Liver (tissue), 3 donors: ENCODE results near the gene C10orf95.

Experiments
- CTCF ChIP-seq: fragments of 150-350 bp; IDR thresholded peaks from 2 replicates; pipeline ENCODE4 v1.5.1; 2017; ENCODE audit warnings: improper control_type of control experiment, low read depth, low read length; ENCODE audit not compliant: missing input control
- GABPA ChIP-seq, 2 donors: IDR thresholded peaks in 1 of 2; conservative IDR thresholded peaks in 1 of 2; 2 replicates each; pipeline ENCODE4 v1.6.1; 2016; ENCODE audit warnings: antibody characterized with exemption in 2 of 2, mild to moderate bottlenecking in 1 of 2, moderate library complexity in 1 of 2
- HNF4G ChIP-seq: IDR thresholded peaks from 2 replicates; pipeline ENCODE4 v1.6.1; 2016; ENCODE audit warnings: antibody characterized with exemption
- MAX ChIP-seq: IDR thresholded peaks from 2 replicates; pipeline ENCODE4 v1.6.1; 2016; ENCODE audit warnings: antibody characterized with exemption
- RAD21 ChIP-seq, 2 donors: IDR thresholded peaks; 2 replicates each; pipeline ENCODE4 v1.6.1; 2016; ENCODE audit warnings: antibody characterized with exemption in 2 of 2, mild to moderate bottlenecking in 2 of 2
- REST ChIP-seq: IDR thresholded peaks from 2 replicates; pipeline ENCODE4 v1.6.1; 2016; ENCODE audit warnings: antibody characterized with exemption, mild to moderate bottlenecking
- RXRA ChIP-seq, 2 donors: IDR thresholded peaks; 2 replicates each; pipeline ENCODE4 v1.6.1; 2017 to 2018; ENCODE audit warnings: antibody characterized with exemption in 2 of 2, mild to moderate bottlenecking in 1 of 2
- SP1 ChIP-seq: IDR thresholded peaks from 2 replicates; pipeline ENCODE4 v1.6.1; 2018; ENCODE audit warnings: antibody characterized with exemption, mild to moderate bottlenecking
- TAF1 ChIP-seq: conservative IDR thresholded peaks from 2 replicates; pipeline ENCODE4 v1.6.1; 2016; ENCODE audit warnings: antibody characterized with exemption, mild to moderate bottlenecking
- YY1 ChIP-seq: IDR thresholded peaks from 2 replicates; pipeline ENCODE4 v1.6.1; 2016; ENCODE audit warnings: antibody characterized with exemption, mild to moderate bottlenecking
- donor health status: healthy.
- donor health status: healthy.

GRCh38 chr10:102435133-102435497 is 16.2 kb downstream of the C10orf95 start:
- no peak for TF ChIP-seq TAF1
- TF ChIP-seq HNF4G: no peak
- TF ChIP-seq CTCF: no peak
- no peak for TF ChIP-seq MAX
- TF ChIP-seq GABPA (IDR thresholded peaks at IDR 0.05 in 1 of 2, conservative IDR thresholded peaks at IDR 0.05 in 1 of 2): no peak
- TF ChIP-seq YY1: no peak
- TF ChIP-seq SP1: no peak
- TF ChIP-seq REST: no peak
- no peak for TF ChIP-seq RXRA (IDR thresholded peaks at IDR 0.05)
- no peak for TF ChIP-seq RAD21 (IDR thresholded peaks at IDR 0.05)
